HepG2 (cell line): ENCODE measurements around the gene NDUFB6.

Experiments
- HOXD1 ChIP-seq: sonication (generic); formaldehyde crosslinking; IDR thresholded peaks from 2 replicates; pipeline ENCODE4 v1.5.0; 2020; ENCODE audit warnings: missing genetic modification reagents
- PATZ1 ChIP-seq: sonication (generic); formaldehyde crosslinking; IDR thresholded peaks from 2 replicates; pipeline ENCODE4 v1.4.0; 2020; ENCODE audit warnings: missing genetic modification reagents

- no peak for TF ChIP-seq PATZ1 (CRISPR knock-in tag)
- TF ChIP-seq HOXD1 = no peak
Measured at GRCh38 chr9:32577316-32577715, 4.4 kb upstream of the NDUFB6 start.
